OCI-LY7 (cell line): ENCODE data around the gene INPP4A. TPM values are rescaled to one million over a fixed set of nuclear protein-coding genes. Genes with fewer than 3 reads are reported as not detected.

Experiments used
- BruUV-seq: library from RNA; stranded (reverse); fragments of 400-500 nt; replicated peaks from 2 replicates; lab custom pipeline; 2021; lab: Mats Ljungman, UMichigan
- CTCF ChIA-PET: fragments of 300-600 bp; sonication (Branson Sonifier 250); formaldehyde crosslinking; loops from one replicate; lab custom pipeline; 2022; ENCODE audit warnings: antibody characterized with exemption; ENCODE audit not compliant: unreplicated experiment; lab: Charles Lee
- POLR2A ChIA-PET: fragments of 300-600 bp; sonication (Branson Sonifier 250); formaldehyde crosslinking; loops from one replicate; lab custom pipeline; 2022; ENCODE audit warnings: antibody characterized with exemption; lab: Charles Lee
- DNase-seq: peaks from one replicate; pipeline ENCODE4 v3.0.0-alpha.2; 2015; ENCODE audit warnings: low spot score
- H2AFZ ChIP-seq: fragments of 200-600 bp; sonication (generic), shearing (Covaris generic); 2 replicates; pipeline ENCODE4 v1.6.1; 2014; ENCODE audit warnings: mild to moderate bottlenecking, antibody characterized with exemption, low read length, moderate library complexity
- H3K27ac ChIP-seq: fragments of 200-600 bp; sonication (generic); 2 replicates; pipeline ENCODE4 v1.5.1; 2014; ENCODE audit warnings: mixed run types, low read depth, mild to moderate bottlenecking, moderate library complexity, low read length, inconsistent platforms; ENCODE audit not compliant: poor library complexity, severe bottlenecking
- H3K36me3 ChIP-seq: fragments of 200-600 bp; sonication (generic); 2 replicates; pipeline ENCODE4 v1.6.1; 2014; ENCODE audit warnings: mild to moderate bottlenecking, antibody characterized with exemption, low read length, moderate library complexity, mixed read lengths; ENCODE audit not compliant: insufficient read depth
- H3K4me1 ChIP-seq: fragments of 200-600 bp; sonication (generic); 2 replicates; pipeline ENCODE4 v1.5.1; 2014; ENCODE audit warnings: mild to moderate bottlenecking, low read length; ENCODE audit not compliant: insufficient read depth, poor library complexity, severe bottlenecking
- H3K4me2 ChIP-seq: fragments of 200-600 bp; sonication (generic); 2 replicates; pipeline ENCODE4 v1.6.1; 2014; ENCODE audit warnings: mild to moderate bottlenecking, low read length
- H3K4me3 ChIP-seq: fragments of 200-600 bp; sonication (generic); 2 replicates; pipeline ENCODE4 v1.5.1; 2014; ENCODE audit warnings: mild to moderate bottlenecking, low read depth, low read length; ENCODE audit not compliant: poor library complexity, severe bottlenecking
- H3K79me2 ChIP-seq: fragments of 200-600 bp; sonication (generic); 2 replicates; pipeline ENCODE4 v1.6.1; 2016; ENCODE audit warnings: low read depth, mild to moderate bottlenecking, low read length, moderate library complexity, mixed read lengths; ENCODE audit not compliant: insufficient read depth
- H3K9me2 ChIP-seq: fragments of 200-600 bp; sonication (generic); 2 replicates; pipeline ENCODE4 v1.6.1; 2016; ENCODE audit warnings: mild to moderate bottlenecking, low read length, mixed read lengths; ENCODE audit not compliant: insufficient read depth
- H3K9me3 ChIP-seq: fragments of 200-600 bp; sonication (generic); 2 replicates; pipeline ENCODE4 v1.6.1; 2014; ENCODE audit warnings: mild to moderate bottlenecking, mixed run types, low read length, mixed read lengths
- H4K20me1 ChIP-seq: fragments of 200-600 bp; sonication (generic); 2 replicates; pipeline ENCODE4 v1.6.1; 2014; ENCODE audit warnings: mild to moderate bottlenecking, antibody characterized with exemption, low read length, moderate library complexity, mixed read lengths; ENCODE audit not compliant: insufficient read depth
- EZH2phosphoT487 ChIP-seq: fragments of 200-600 bp; sonication (generic); IDR thresholded peaks from 2 replicates; pipeline ENCODE4 v1.6.1; 2018; ENCODE audit warnings: low read depth, borderline replicate concordance, mild to moderate bottlenecking, mixed run types, antibody characterized with exemption, low read length, moderate library complexity, mixed read lengths
- intact Hi-C: fragments of 100-400 bp; cut with micrococcal nuclease; formaldehyde crosslinking; loops from one replicate; pipeline ENCODE4 v1.10.0; 2022; ENCODE audit not compliant: unreplicated experiment
- total RNA-seq, 2 experiments: library from RNA; depleted of rRNA in 1 of 2; stranded (reverse); fragments of >200 nt in 1 of 2; shearing (Covaris generic) in 1 of 2; gene quantifications; 2 replicates each; pipeline ENCODE4 v1.2.3, GENCODE V29; 2014 to 2022
- TF ChIP-seq, protein P1 (sequence below): fragments of 200-600 bp; sonication (generic); conservative IDR thresholded peaks from 2 replicates; pipeline ENCODE4 v1.5.1; 2014; ENCODE audit warnings: mild to moderate bottlenecking, antibody characterized with exemption, low read length, moderate library complexity, mixed read lengths

Gene INPP4A
- total RNA-seq, 2 experiments from 2014 or later = 28.5 to 28.6 TPM

DNA sequence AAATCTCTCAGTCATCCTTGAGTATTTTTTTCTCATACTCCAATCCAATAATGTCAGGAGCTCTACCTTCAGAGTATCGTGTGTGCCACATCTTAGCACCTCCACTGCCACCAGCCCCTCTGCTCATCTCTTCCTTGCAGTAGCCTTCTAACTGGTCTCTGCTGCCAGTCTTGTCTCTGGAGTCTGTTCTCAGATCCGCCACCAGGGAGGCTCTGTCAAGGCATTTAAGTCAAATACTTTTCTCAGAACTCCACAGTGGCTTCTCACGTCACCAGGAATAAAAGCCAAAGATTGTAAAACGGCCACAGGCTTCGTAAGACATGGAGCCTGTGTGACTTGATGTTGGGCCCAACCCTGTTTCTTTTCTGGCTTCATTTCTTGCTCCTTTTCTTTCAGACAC is 170.8 kb downstream of the INPP4A start:
- H3K79me2 ChIP-seq = 0 out of 2 replicates have a peak, but pooled peaks cover 7% of the 10 kb centered on the region
- DNase-seq = no peak
- no peak overlapping the region for H3K27ac ChIP-seq
- H3K4me1 ChIP-seq = peaks cover 7% of the 10 kb centered on the region
- ChIA-PET POLR2A (no interaction called here), CTCF (no interaction called here)
- H4K20me1 ChIP-seq = no peaks in the 10 kb centered on the region
- no peaks in the 10 kb centered on the region for H3K9me2 ChIP-seq
- TF ChIP-seq, protein P1, sequence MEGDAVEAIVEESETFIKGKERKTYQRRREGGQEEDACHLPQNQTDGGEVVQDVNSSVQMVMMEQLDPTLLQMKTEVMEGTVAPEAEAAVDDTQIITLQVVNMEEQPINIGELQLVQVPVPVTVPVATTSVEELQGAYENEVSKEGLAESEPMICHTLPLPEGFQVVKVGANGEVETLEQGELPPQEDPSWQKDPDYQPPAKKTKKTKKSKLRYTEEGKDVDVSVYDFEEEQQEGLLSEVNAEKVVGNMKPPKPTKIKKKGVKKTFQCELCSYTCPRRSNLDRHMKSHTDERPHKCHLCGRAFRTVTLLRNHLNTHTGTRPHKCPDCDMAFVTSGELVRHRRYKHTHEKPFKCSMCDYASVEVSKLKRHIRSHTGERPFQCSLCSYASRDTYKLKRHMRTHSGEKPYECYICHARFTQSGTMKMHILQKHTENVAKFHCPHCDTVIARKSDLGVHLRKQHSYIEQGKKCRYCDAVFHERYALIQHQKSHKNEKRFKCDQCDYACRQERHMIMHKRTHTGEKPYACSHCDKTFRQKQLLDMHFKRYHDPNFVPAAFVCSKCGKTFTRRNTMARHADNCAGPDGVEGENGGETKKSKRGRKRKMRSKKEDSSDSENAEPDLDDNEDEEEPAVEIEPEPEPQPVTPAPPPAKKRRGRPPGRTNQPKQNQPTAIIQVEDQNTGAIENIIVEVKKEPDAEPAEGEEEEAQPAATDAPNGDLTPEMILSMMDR = 0 out of 2 replicates have a peak, but pooled peaks have one; percentile 22
- TF ChIP-seq EZH2phosphoT487 = no peak
- H3K9me3 ChIP-seq = no peaks in the 10 kb centered on the region
- H2AFZ ChIP-seq = no peak overlapping the region
- no peak overlapping the region for H3K4me3 ChIP-seq
- H3K36me3 ChIP-seq = peaks cover 70% of the 10 kb centered on the region
- intact Hi-C loops = no loop called here
- BruUV-seq = no TSS peak
- H3K4me2 ChIP-seq = no peak overlapping the region

GRCh38 chr2:98617149-98617548 is 172.5 kb downstream of the INPP4A start:
- ChIA-PET CTCF (no interaction called here), POLR2A (interaction anchor here (1.6 kb wide), 1 partner anchor 8 kb away, joined by 4 read pairs; the partner anchor contains the start of gene UNC50)
- no peaks in the 10 kb centered on the region for H4K20me1 ChIP-seq
- H3K4me2 ChIP-seq = no peak overlapping the region
- no peaks in the 10 kb centered on the region for H3K9me2 ChIP-seq
- H3K27ac ChIP-seq = no peak overlapping the region
- TF ChIP-seq, protein P1 = no peak
- no peak for TF ChIP-seq EZH2phosphoT487
- no peak for DNase-seq
- no peaks in the 10 kb centered on the region for H3K79me2 ChIP-seq
- H2AFZ ChIP-seq = no peak overlapping the region
- intact Hi-C loops = no loop called here
- no peaks in the 10 kb centered on the region for H3K9me3 ChIP-seq
- H3K4me1 ChIP-seq = peaks cover 2% of the 10 kb centered on the region
- no TSS peak for BruUV-seq
- no peak overlapping the region for H3K4me3 ChIP-seq
- H3K36me3 ChIP-seq = peaks cover 66% of the 10 kb centered on the region

DNA sequence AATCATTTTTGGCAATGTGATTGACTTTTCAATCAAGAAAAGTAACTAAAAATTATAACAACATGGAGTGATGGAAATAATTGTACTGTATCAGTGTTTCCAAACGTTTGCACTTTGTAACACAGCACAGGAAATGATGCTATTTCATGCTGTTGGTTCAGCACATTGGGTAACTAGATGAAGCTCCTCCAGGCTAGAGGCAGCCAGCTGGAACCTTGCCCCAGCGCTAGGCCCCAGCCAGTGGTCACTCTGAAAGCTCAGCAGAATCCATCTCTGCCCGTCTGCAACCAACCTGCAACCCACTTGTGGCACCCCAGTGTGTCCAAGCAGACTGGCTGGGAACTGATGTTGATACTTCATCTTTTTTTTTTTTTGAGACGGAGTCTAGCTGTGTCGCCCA is 179.0 kb downstream of the INPP4A start:
- BruUV-seq = no TSS peak
- Histone ChIP-seq H3K79me2 (no peaks in the 10 kb centered on the region), H3K4me3 (no peak overlapping the region), H3K9me3 (no peaks in the 10 kb centered on the region), H3K4me2 (peak overlapping the region; percentile 43), H4K20me1 (no peaks in the 10 kb centered on the region), H3K27ac (no peak overlapping the region), H3K36me3 (peaks cover 16% of the 10 kb centered on the region; the same call in 1 of the 2 replicates), H2AFZ (peak overlapping the region; percentile 7; the same call in 1 of the 2 replicates), H3K4me1 (peaks cover 18% of the 10 kb centered on the region), H3K9me2 (no peaks in the 10 kb centered on the region)
- ChIA-PET POLR2A (interaction anchor here (0.6 to 0.7 kb wide), 2 partner anchors 205 to 245 kb away, joined by 3 to 4 read pairs; no protein-coding TSS in a partner anchor), CTCF (interaction anchor here (0.5 kb wide), 1 partner anchor 204 kb away, joined by 3 read pairs; no protein-coding TSS in a partner anchor)
- intact Hi-C loops = no loop called here
- TF ChIP-seq, protein P1 = no peak
- no peak for TF ChIP-seq EZH2phosphoT487
- DNase-seq = peak; percentile 35
